ENCODE data around the gene SPG7. TPM values are rescaled to one million over a fixed set of nuclear protein-coding genes. Genes with fewer than 3 reads are reported as not detected.

SPG7 gene
- total and polyA plus RNA-seq, 9 of the 15 experiments (the other 6 are each of a cell fraction or from before 2014, with no cell fraction given), result 5.8 to 89.1 (median 49.4) TPM

DNA sequence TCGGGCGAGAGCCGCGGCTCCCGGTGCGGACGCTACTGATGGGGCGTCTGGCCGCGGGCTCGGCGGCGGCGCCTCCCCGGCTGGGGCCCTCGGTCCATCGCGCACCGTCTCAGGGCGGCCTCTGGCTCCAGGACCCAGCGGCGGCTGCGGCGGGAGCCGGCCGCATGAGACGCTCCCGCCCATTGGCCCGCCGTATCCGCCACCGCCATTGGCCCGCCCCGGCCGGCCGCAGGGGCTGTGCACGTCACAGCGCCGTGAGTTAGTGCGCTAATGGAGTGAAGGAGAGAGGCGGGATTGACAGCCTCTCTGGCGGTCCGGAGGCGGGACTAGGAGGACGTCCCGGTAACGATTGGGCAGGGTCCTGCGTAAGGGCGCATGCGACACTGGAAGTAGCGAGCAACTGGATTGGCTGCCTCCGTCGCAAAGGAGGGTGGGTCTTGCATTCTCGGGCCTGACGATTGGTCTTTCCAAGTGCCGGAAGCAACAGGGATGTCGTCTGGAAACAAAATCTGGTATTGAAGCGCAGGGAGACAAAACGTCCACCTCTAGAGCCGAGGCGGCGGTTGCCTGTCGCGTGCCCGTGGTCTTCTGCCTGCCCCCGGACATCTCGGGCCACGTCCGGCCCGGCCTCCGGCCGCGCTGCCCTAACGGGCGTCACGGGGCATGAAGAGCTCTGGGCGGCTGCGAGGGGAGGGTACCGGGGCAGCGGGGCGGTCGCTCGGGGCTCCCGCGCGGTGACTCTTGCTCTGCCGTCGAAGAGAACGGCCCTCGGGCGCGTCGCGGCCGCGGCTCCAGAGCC, 17.6 kb upstream of the SPG7 start, which contains the start of gene ANKRD11 (continued):
- TF ChIP-seq CHCHD3 (CRISPR knock-in tag; IDR thresholded peaks at IDR 0.05), result no peak
- TF ChIP-seq XRCC4 (IDR thresholded peaks at IDR 0.05; ENCODE audit: extremely low read depth, insufficient read depth, insufficient read length), result no peak
- TF ChIP-seq, protein P1, sequence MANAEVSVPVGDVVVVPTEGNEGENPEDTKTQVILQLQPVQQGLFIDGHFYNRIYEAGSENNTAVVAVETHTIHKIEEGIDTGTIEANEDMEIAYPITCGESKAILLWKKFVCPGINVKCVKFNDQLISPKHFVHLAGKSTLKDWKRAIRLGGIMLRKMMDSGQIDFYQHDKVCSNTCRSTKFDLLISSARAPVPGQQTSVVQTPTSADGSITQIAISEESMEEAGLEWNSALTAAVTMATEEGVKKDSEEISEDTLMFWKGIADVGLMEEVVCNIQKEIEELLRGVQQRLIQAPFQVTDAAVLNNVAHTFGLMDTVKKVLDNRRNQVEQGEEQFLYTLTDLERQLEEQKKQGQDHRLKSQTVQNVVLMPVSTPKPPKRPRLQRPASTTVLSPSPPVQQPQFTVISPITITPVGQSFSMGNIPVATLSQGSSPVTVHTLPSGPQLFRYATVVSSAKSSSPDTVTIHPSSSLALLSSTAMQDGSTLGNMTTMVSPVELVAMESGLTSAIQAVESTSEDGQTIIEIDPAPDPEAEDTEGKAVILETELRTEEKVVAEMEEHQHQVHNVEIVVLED (CRISPR knock-in tag; IDR thresholded peaks at IDR 0.05), result peak; percentile 99
- TF ChIP-seq PTTG1 (tag; IDR thresholded peaks at IDR 0.05; ENCODE audit: low read depth), result no peak
- no peak for TF ChIP-seq PHF21A (IDR thresholded peaks at IDR 0.05; ENCODE audit: borderline replicate concordance, low read depth)
- TF ChIP-seq, protein P2, sequence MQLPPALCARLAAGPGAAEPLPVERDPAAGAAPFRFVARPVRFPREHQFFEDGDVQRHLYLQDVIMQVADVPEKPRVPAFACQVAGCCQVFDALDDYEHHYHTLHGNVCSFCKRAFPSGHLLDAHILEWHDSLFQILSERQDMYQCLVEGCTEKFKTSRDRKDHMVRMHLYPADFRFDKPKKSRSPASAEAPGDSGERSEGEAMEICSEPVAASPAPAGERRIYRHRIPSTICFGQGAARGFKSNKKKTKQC (CRISPR knock-in tag; IDR thresholded peaks at IDR 0.05), result peak; percentile 61; the same call in 1 of the 2 replicates
- peak; percentile 29 to 94; a peak in 2 of 4 replicates for TF ChIP-seq TEAD1 (CRISPR knock-in tag; IDR thresholded peaks at IDR 0.05)
- peak; percentile 37; the same call in 1 of the 2 replicates for TF ChIP-seq BRD4 (IDR thresholded peaks at IDR 0.05)
- peak; percentile 95 for TF ChIP-seq C11orf30 (IDR thresholded peaks at IDR 0.05; ENCODE audit: low read depth)
- TF ChIP-seq, protein P3, sequence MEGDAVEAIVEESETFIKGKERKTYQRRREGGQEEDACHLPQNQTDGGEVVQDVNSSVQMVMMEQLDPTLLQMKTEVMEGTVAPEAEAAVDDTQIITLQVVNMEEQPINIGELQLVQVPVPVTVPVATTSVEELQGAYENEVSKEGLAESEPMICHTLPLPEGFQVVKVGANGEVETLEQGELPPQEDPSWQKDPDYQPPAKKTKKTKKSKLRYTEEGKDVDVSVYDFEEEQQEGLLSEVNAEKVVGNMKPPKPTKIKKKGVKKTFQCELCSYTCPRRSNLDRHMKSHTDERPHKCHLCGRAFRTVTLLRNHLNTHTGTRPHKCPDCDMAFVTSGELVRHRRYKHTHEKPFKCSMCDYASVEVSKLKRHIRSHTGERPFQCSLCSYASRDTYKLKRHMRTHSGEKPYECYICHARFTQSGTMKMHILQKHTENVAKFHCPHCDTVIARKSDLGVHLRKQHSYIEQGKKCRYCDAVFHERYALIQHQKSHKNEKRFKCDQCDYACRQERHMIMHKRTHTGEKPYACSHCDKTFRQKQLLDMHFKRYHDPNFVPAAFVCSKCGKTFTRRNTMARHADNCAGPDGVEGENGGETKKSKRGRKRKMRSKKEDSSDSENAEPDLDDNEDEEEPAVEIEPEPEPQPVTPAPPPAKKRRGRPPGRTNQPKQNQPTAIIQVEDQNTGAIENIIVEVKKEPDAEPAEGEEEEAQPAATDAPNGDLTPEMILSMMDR (IDR thresholded peaks at IDR 0.05 in 2 of 3, conservative IDR thresholded peaks at IDR 0.05 in 1 of 3; ENCODE audit: insufficient read depth in 2 of 3, low read depth in 1 of 3, low read length in 3 of 3), result peak in 1 of 3 experiments; percentile 5; a peak in 1 of 6 replicates
- no peak for TF ChIP-seq ARHGAP35 (IDR thresholded peaks at IDR 0.05; ENCODE audit: partially characterized antibody)
- no peak for TF ChIP-seq HMG20B (CRISPR knock-in tag; IDR thresholded peaks at IDR 0.05)
- TF ChIP-seq BDP1 (IDR thresholded peaks at IDR 0.05; ENCODE audit: insufficient read depth, insufficient read length), result no peak
- TF ChIP-seq, protein P4, sequence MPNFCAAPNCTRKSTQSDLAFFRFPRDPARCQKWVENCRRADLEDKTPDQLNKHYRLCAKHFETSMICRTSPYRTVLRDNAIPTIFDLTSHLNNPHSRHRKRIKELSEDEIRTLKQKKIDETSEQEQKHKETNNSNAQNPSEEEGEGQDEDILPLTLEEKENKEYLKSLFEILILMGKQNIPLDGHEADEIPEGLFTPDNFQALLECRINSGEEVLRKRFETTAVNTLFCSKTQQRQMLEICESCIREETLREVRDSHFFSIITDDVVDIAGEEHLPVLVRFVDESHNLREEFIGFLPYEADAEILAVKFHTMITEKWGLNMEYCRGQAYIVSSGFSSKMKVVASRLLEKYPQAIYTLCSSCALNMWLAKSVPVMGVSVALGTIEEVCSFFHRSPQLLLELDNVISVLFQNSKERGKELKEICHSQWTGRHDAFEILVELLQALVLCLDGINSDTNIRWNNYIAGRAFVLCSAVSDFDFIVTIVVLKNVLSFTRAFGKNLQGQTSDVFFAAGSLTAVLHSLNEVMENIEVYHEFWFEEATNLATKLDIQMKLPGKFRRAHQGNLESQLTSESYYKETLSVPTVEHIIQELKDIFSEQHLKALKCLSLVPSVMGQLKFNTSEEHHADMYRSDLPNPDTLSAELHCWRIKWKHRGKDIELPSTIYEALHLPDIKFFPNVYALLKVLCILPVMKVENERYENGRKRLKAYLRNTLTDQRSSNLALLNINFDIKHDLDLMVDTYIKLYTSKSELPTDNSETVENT (CRISPR knock-in tag; IDR thresholded peaks at IDR 0.05), result peak; percentile 94
- no peak for TF ChIP-seq ZNF764 (CRISPR knock-in tag; IDR thresholded peaks at IDR 0.05; ENCODE audit: low read depth)
- no peak for TF ChIP-seq SMC3 (conservative IDR thresholded peaks at IDR 0.05; ENCODE audit: insufficient read depth, low read depth, low read length)
- no peak for TF ChIP-seq ZNF174 (CRISPR knock-in tag; IDR thresholded peaks at IDR 0.05)
- peak; percentile 93; the same call in 1 of the 2 replicates for TF ChIP-seq KAT7 (CRISPR knock-in tag; IDR thresholded peaks at IDR 0.05; ENCODE audit: borderline replicate concordance)
- TF ChIP-seq, protein P5, sequence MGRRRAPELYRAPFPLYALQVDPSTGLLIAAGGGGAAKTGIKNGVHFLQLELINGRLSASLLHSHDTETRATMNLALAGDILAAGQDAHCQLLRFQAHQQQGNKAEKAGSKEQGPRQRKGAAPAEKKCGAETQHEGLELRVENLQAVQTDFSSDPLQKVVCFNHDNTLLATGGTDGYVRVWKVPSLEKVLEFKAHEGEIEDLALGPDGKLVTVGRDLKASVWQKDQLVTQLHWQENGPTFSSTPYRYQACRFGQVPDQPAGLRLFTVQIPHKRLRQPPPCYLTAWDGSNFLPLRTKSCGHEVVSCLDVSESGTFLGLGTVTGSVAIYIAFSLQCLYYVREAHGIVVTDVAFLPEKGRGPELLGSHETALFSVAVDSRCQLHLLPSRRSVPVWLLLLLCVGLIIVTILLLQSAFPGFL (CRISPR knock-in tag; IDR thresholded peaks at IDR 0.05), result no peak
